ENCODE data around the gene RFLNA.

RFLNA gene

DNA sequence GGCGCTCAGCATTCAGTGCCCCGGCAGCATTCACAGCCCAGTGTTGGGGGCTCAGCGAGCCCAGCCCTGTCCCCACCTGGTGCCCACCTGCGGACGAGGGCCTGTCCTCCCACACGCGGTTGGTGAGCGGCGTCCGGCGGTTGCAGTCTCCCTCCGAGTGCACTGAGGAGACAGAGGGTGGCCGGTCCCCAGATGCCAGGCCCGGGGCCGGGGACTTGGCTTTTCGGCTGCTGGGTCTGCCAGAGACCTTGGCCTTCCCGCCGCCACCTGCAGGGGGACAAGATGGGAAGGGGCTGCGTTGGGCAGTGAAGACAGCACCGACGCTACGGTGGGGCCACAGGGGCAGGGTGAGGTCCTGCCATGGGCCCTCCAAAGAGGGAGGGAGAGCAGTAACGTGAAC, 31.2 kb downstream of the RFLNA start:
- H3K4me1 ChIP-seq (ENCODE audit: low read length) = no peaks in the 10 kb centered on the region
- H3K9ac ChIP-seq (ENCODE audit: low read length) = no peak overlapping the region
- H4K20me1 ChIP-seq (ENCODE audit: insufficient read depth, low read length) = no peaks in the 10 kb centered on the region
- H3K27me3 ChIP-seq (ENCODE audit: low read depth, low read length) = no peaks in the 10 kb centered on the region
- peaks cover 60% of the 10 kb centered on the region for H3K36me3 ChIP-seq (replicated peaks; ENCODE audit: low read depth, low read length)
- no peak for TF ChIP-seq CTCF (IDR thresholded peaks at IDR 0.05; ENCODE audit: low read depth, low read length)
- TF ChIP-seq EZH2phosphoT487 (IDR thresholded peaks at IDR 0.05; ENCODE audit: low read depth) = no peak
- no peaks in the 10 kb centered on the region for H3K79me2 ChIP-seq (ENCODE audit: low read length)
- H3K9me3 ChIP-seq (ENCODE audit: insufficient read depth, low read length) = peaks cover 13% of the 10 kb centered on the region
- H3K27ac ChIP-seq (ENCODE audit: low read length) = no peak overlapping the region
- no peak overlapping the region for H3K4me2 ChIP-seq (ENCODE audit: low read length)
- no peak overlapping the region for H2AFZ ChIP-seq (ENCODE audit: low read depth, low read length)
- no peak overlapping the region for H3K4me3 ChIP-seq (ENCODE audit: low read length)

DNA sequence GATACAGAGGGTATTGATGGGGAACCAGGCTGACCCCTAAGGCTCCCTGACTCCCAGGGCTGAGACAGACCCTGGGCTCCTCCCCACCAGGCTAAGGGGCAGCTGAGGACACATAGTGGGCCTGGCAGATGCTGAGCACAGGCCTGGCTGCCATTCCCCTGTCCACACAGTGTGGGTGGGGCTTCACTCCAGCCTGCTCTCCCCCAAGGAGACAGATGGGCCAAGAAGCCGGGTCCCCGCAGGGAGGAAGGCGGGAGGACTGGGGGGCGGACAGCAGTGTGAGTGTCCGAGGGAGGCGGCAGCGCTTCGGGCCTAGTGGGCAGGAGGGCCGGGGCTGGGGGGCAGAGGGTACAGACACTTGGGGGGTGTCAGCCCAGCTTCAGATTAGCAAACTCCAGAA, 32.0 kb downstream of the RFLNA start:
- Histone ChIP-seq H3K9me3 (ENCODE audit: insufficient read depth, low read length) (peaks cover 13% of the 10 kb centered on the region), H3K9ac (ENCODE audit: low read length) (no peak overlapping the region), H3K27me3 (ENCODE audit: low read depth, low read length) (no peaks in the 10 kb centered on the region), H3K36me3 (replicated peaks; ENCODE audit: low read depth, low read length) (peaks cover 64% of the 10 kb centered on the region), H2AFZ (ENCODE audit: low read depth, low read length) (no peak overlapping the region), H3K4me2 (ENCODE audit: low read length) (no peak overlapping the region), H3K79me2 (ENCODE audit: low read length) (no peaks in the 10 kb centered on the region), H3K4me3 (ENCODE audit: low read length) (no peak overlapping the region), H3K4me1 (ENCODE audit: low read length) (no peaks in the 10 kb centered on the region), H3K27ac (ENCODE audit: low read length) (no peak overlapping the region), H4K20me1 (ENCODE audit: insufficient read depth, low read length) (no peaks in the 10 kb centered on the region)
- TF ChIP-seq CTCF (IDR thresholded peaks at IDR 0.05; ENCODE audit: low read depth, low read length) (no peak), EZH2phosphoT487 (IDR thresholded peaks at IDR 0.05; ENCODE audit: low read depth) (no peak)

- H3K27ac ChIP-seq (ENCODE audit: low read length) = no peak overlapping the region
- no peak overlapping the region for H3K9ac ChIP-seq (ENCODE audit: low read length)
- H3K36me3 ChIP-seq (replicated peaks; ENCODE audit: low read depth, low read length) = peaks cover 69% of the 10 kb centered on the region
- H3K4me2 ChIP-seq (ENCODE audit: low read length) = no peak overlapping the region
- peaks cover 13% of the 10 kb centered on the region for H3K9me3 ChIP-seq (ENCODE audit: insufficient read depth, low read length)
- H4K20me1 ChIP-seq (ENCODE audit: insufficient read depth, low read length) = no peaks in the 10 kb centered on the region
- H3K79me2 ChIP-seq (ENCODE audit: low read length) = no peaks in the 10 kb centered on the region
- TF ChIP-seq EZH2phosphoT487 (IDR thresholded peaks at IDR 0.05; ENCODE audit: low read depth) = no peak
- no peak for TF ChIP-seq CTCF (IDR thresholded peaks at IDR 0.05; ENCODE audit: low read depth, low read length)
- no peak overlapping the region for H3K4me3 ChIP-seq (ENCODE audit: low read length)
- no peaks in the 10 kb centered on the region for H3K27me3 ChIP-seq (ENCODE audit: low read depth, low read length)
- H2AFZ ChIP-seq (ENCODE audit: low read depth, low read length) = no peak overlapping the region
- H3K4me1 ChIP-seq (ENCODE audit: low read length) = no peaks in the 10 kb centered on the region
Measured at GRCh38 chr12:124327362-124328043, 32.6 kb downstream of the RFLNA start.

DNA sequence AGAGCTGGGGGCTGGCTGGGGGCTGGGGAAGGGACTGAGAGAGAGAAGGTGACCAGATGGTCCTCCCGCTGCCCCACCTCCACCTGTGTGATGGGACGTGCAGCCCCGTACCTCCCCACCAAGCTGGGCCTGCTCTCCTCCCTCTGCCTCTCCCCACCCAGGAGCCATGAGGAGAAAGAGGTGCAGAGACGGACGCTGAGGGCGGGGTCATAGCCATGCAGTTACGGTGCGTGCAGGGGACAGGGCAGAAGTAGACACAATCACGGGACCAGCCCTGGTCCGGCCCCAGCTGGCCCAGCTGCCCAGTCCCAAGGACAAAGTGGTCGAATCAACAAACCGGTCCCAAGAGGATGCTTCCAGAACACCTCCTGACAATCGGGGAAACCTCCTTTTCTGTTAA, 33.2 kb downstream of the RFLNA start:
- peaks cover 66% of the 10 kb centered on the region for H3K36me3 ChIP-seq (replicated peaks; ENCODE audit: low read depth, low read length)
- H3K9me3 ChIP-seq (ENCODE audit: insufficient read depth, low read length) = peaks cover 13% of the 10 kb centered on the region
- no peak overlapping the region for H3K27ac ChIP-seq (ENCODE audit: low read length)
- no peak overlapping the region for H3K9ac ChIP-seq (ENCODE audit: low read length)
- H4K20me1 ChIP-seq (ENCODE audit: insufficient read depth, low read length) = no peaks in the 10 kb centered on the region
- no peak for TF ChIP-seq CTCF (IDR thresholded peaks at IDR 0.05; ENCODE audit: low read depth, low read length)
- no peak for TF ChIP-seq EZH2phosphoT487 (IDR thresholded peaks at IDR 0.05; ENCODE audit: low read depth)
- no peak overlapping the region for H2AFZ ChIP-seq (ENCODE audit: low read depth, low read length)
- no peaks in the 10 kb centered on the region for H3K4me1 ChIP-seq (ENCODE audit: low read length)
- no peak overlapping the region for H3K4me3 ChIP-seq (ENCODE audit: low read length)
- H3K27me3 ChIP-seq (ENCODE audit: low read depth, low read length) = no peaks in the 10 kb centered on the region
- H3K79me2 ChIP-seq (ENCODE audit: low read length) = no peaks in the 10 kb centered on the region
- no peak overlapping the region for H3K4me2 ChIP-seq (ENCODE audit: low read length)
